GM20431 (cell line): ENCODE results near the gene ANK2.

ENCODE experiments used
- in situ Hi-C: fragments of 300-500 bp; cut with MseI, MboI; formaldehyde crosslinking; loops from one replicate; pipeline ENCODE4 v1.15.0; 2020; ENCODE audit warnings: low sequenced_read_pairs; ENCODE audit not compliant: unreplicated experiment

ANK2 gene

GRCh38 chr4:113371111-113371510 is 321.7 kb downstream of the ANK2 start:
- in situ Hi-C loops: no loop called here

GRCh38 chr4:113375964-113376666 is 326.7 kb downstream of the ANK2 start:
- in situ Hi-C loops: loop anchor here (25.0 kb wide), 2 partner anchors 561 to 686 kb away; no protein-coding TSS in a partner anchor

- in situ Hi-C loops: loop anchor here (25.0 kb wide), 2 partner anchors 558 to 683 kb away; no protein-coding TSS in a partner anchor
These were observed 329.4 kb downstream of the ANK2 start for GRCh38 chr4:113378836-113379235.

GRCh38 chr4:113382704-113383103 is 333.3 kb downstream of the ANK2 start:
- in situ Hi-C loops: loop anchor here (25.0 kb wide), 2 partner anchors 555 to 680 kb away; no protein-coding TSS in a partner anchor

GRCh38 chr4:113383111-113383785 is 333.8 kb downstream of the ANK2 start:
- in situ Hi-C loops: loop anchor here (25.0 kb wide), 2 partner anchors 554 to 679 kb away; no protein-coding TSS in a partner anchor

- in situ Hi-C loops: loop anchor here (25.0 kb wide), 2 partner anchors 553 to 678 kb away; no protein-coding TSS in a partner anchor
These were observed 335.1 kb downstream of the ANK2 start for GRCh38 chr4:113384600-113384999.

- in situ Hi-C loops: loop anchor here (25.0 kb wide), 2 partner anchors 552 to 677 kb away; no protein-coding TSS in a partner anchor
These were observed 335.9 kb downstream of the ANK2 start for GRCh38 chr4:113385281-113385899.

- in situ Hi-C loops: loop anchor here (25.0 kb wide), 2 partner anchors 548 to 673 kb away; no protein-coding TSS in a partner anchor
These were observed 339.7 kb downstream of the ANK2 start for GRCh38 chr4:113389160-113389559.

- in situ Hi-C loops: loop anchor here (25.0 kb wide), 2 partner anchors 546 to 671 kb away; no protein-coding TSS in a partner anchor
These were observed 341.4 kb downstream of the ANK2 start for GRCh38 chr4:113390850-113391249.

- in situ Hi-C loops: loop anchor here (25.0 kb wide), 2 partner anchors 543 to 668 kb away; no protein-coding TSS in a partner anchor
These were observed 344.8 kb downstream of the ANK2 start for GRCh38 chr4:113394108-113394729.

- in situ Hi-C loops: loop anchor here (25.0 kb wide), 2 partner anchors 542 to 667 kb away; no protein-coding TSS in a partner anchor
These were observed 345.5 kb downstream of the ANK2 start for GRCh38 chr4:113394730-113395530.

- in situ Hi-C loops: loop anchor here (25.0 kb wide), 2 partner anchors 540 to 665 kb away; no protein-coding TSS in a partner anchor
These were observed 347.8 kb downstream of the ANK2 start for GRCh38 chr4:113397114-113397701.

GRCh38 chr4:113398441-113399143 is 349.1 kb downstream of the ANK2 start:
- in situ Hi-C loops: loop anchor here (25.0 kb wide), 2 partner anchors 539 to 664 kb away; no protein-coding TSS in a partner anchor

- in situ Hi-C loops: loop anchor here (25.0 kb wide), 2 partner anchors 358 to 983 kb away; partner anchors contain the start of gene CAMK2D
These were observed 354.7 kb downstream of the ANK2 start for GRCh38 chr4:113404167-113404571.

- in situ Hi-C loops: loop anchor here (25.0 kb wide), 2 partner anchors 357 to 982 kb away; partner anchors contain the start of gene CAMK2D
These were observed 355.4 kb downstream of the ANK2 start for GRCh38 chr4:113404841-113405240.

GRCh38 chr4:113405874-113406722 is 356.6 kb downstream of the ANK2 start:
- in situ Hi-C loops: loop anchor here (25.0 kb wide), 2 partner anchors 356 to 981 kb away; partner anchors contain the start of gene CAMK2D

- in situ Hi-C loops: loop anchor here (25.0 kb wide), 2 partner anchors 356 to 981 kb away; partner anchors contain the start of gene CAMK2D
These were observed 357.2 kb downstream of the ANK2 start for GRCh38 chr4:113406723-113407016.
